GM12874 (cell line): ENCODE results near the gene SAMHD1.

ENCODE experiments used
- TF ChIP-seq, protein P1 (sequence below): IDR thresholded peaks from 2 replicates; pipeline ENCODE4 v1.5.1; 2011; ENCODE audit warnings: low read depth, mild to moderate bottlenecking, control low read depth, low read length, moderate library complexity; ENCODE audit not compliant: insufficient read depth

SAMHD1 gene

DNA sequence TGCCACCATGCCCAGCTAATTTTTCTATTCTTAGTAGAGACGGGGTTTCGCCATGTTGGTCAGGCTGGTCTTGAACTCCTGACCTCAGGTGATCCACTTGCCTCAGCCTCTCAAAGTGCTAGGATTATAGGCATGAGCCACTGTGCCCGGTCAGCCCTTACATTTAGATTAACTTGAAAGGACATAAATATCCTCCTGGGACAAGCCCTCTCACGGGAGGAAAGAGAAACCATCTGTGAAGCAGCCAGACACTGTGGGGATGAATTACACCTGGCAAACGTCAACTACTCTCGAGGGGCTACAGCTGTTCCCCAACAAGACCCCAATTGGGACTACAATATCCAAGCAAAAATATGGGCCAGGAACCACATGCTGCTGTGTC is 32.7 kb upstream of the SAMHD1 start:
- TF ChIP-seq, protein P1, sequence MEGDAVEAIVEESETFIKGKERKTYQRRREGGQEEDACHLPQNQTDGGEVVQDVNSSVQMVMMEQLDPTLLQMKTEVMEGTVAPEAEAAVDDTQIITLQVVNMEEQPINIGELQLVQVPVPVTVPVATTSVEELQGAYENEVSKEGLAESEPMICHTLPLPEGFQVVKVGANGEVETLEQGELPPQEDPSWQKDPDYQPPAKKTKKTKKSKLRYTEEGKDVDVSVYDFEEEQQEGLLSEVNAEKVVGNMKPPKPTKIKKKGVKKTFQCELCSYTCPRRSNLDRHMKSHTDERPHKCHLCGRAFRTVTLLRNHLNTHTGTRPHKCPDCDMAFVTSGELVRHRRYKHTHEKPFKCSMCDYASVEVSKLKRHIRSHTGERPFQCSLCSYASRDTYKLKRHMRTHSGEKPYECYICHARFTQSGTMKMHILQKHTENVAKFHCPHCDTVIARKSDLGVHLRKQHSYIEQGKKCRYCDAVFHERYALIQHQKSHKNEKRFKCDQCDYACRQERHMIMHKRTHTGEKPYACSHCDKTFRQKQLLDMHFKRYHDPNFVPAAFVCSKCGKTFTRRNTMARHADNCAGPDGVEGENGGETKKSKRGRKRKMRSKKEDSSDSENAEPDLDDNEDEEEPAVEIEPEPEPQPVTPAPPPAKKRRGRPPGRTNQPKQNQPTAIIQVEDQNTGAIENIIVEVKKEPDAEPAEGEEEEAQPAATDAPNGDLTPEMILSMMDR, result no peak

DNA sequence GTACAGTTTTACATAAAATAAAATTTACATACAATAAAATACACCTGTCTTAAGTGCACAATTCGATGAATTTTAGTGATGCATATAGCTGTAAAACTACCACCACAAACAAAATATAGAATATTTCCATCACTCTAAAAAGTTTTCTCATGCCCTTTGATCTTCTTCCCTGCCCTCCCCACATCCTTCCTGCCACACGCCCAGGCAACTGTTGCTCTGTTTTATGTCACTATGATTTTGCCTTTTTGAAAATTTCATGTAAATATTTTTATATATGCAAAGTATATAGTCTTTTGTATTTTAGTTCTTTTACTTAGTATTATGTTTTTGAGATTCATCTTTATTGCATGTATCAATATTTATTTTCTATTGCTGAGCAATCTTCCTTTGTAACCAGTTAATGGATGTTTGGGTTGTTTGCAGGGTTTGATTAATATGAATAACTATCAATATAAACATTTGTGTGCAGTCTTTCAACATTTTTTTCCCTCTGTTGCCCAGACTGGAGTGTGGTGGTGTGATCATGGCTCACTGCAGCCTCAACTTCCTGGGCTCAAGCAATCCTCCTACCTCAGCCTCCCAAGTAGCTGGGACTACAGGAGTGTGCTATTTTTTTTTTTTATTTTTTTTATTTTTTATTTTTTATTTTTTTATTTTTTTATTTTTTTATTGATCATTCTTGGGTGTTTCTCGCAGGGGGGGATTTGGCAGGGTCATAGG is 23.8 kb upstream of the SAMHD1 start:
- TF ChIP-seq, protein P1, result no peak

DNA sequence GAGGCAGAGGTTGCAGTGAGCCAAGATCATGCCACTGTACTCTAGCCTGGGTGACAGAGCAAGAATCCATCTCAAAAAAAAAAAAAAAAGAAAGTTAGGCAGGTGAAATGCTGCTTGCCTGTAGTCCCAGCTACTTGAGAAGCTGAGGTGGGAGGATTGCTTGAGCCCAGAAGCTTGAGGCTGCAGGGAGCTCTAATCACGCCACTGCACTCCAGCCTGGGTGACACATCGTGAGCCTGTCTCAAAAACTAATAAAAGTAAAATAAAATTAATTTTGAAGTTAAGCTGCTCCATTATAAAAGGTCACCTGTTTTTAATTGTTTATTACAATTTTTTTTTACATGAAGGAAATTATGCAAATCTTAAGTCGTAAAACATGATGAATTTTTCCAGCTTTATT is 23.2 kb upstream of the SAMHD1 start:
- TF ChIP-seq, protein P1, result no peak

GRCh38 chr20:36971103-36971502 is 19.6 kb upstream of the SAMHD1 start:
- TF ChIP-seq, protein P1, result no peak

DNA sequence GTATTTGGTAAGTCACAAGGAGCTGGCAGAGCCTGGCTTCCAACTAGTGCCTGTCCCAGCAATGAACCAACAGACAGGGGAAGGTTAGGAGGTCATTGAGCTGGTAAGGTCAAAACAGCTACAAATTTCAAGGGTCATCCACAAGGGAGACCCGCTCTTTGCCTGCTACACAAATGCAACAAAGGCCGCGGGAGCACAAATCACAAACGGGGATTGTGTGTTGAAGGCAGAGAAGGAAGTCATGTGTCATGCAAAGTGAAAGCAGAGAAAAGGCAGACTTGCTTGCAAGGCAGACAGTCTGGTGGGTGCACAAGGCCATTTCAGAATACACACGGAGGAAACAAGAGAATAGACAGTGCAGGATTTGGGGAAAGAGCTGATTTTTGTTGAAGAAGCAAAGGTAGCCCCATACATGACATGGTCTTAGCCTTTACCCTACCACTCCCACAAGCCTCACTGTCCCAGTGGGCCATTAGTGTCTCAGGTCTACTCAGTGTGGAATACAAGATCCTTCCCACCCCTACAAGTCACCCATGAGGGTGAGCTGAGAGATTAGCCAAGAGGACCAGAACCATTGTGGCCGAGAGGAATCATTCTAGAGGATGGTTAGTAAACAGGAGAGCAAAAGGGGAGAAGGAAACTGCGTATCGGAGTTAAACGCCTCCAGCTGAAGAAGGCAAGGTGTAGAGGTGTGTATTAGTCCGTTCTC is 18.1 kb upstream of the SAMHD1 start:
- TF ChIP-seq, protein P1, result no peak

- TF ChIP-seq, protein P1, result no peak
Observed at GRCh38 chr20:36969051-36969450, 17.5 kb upstream of the SAMHD1 start.

DNA sequence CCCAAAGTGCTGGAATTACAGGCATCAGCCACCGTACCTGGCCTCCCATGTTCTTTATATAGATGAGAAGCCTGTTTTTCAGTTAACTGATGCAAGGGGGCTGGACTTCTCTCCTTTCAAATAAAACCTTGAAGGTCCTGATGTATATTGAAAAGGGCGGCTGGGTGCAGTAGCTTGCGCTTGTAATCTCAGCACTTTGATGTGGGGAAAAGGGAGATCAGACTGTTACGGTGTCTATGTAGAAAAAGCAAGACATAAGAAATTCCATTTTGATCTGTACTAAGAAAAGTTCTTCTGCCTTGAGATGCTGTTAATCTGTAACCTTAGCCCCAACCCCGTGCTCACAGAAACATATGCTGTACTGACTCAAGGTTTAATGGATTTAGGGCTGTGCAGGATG is 16.1 kb upstream of the SAMHD1 start:
- TF ChIP-seq, protein P1, result no peak
